ENCODE results near the gene FCHSD2. TPM values are rescaled to one million over a fixed set of nuclear protein-coding genes. Genes with fewer than 3 reads are reported as not detected.

Gene FCHSD2
- total and polyA plus RNA-seq, 2 of the 13 experiments (the other 11 are each of a cell fraction or from before 2014, with no cell fraction given): 20.5 to 24.8 TPM

GRCh38 chr11:73174495-73174791, 32.3 kb upstream of the FCHSD2 start (continued):
- no peak for TF ChIP-seq ZNF597 (CRISPR knock-in tag; IDR thresholded peaks at IDR 0.05)
- no peak for TF ChIP-seq AFF4 (CRISPR knock-in tag; IDR thresholded peaks at IDR 0.05)
- peak; percentile 45; the same call in 1 of the 2 replicates for TF ChIP-seq PRDM15 (CRISPR knock-in tag; IDR thresholded peaks at IDR 0.05)
- no peak for TF ChIP-seq NR1H2 (CRISPR knock-in tag; IDR thresholded peaks at IDR 0.05; ENCODE audit: borderline replicate concordance, low read depth)
- TF ChIP-seq TGIF2 (CRISPR knock-in tag; IDR thresholded peaks at IDR 0.05): no peak
- TF ChIP-seq YEATS2 (CRISPR knock-in tag; IDR thresholded peaks at IDR 0.05; ENCODE audit: borderline replicate concordance): no peak
- TF ChIP-seq HNF1B (CRISPR knock-in tag; IDR thresholded peaks at IDR 0.05): no peak
- no peak for TF ChIP-seq HNRNPK (IDR thresholded peaks at IDR 0.05; ENCODE audit: low read depth, low read length, poor library complexity, severe bottlenecking)
- no peak for TF ChIP-seq ZNF225 (CRISPR knock-in tag; IDR thresholded peaks at IDR 0.05)
- TF ChIP-seq KIAA2018 (CRISPR knock-in tag; IDR thresholded peaks at IDR 0.05; ENCODE audit: borderline replicate concordance): no peak
